ENCODE results near the gene CUBN. TPM values are rescaled to one million over a fixed set of nuclear protein-coding genes. Genes with fewer than 3 reads are reported as not detected.

Gene CUBN
- total and polyA plus RNA-seq, 9 of the 15 experiments (the other 6 are each of a cell fraction or from before 2014, with no cell fraction given) = 0.04 to 0.33 (median 0.09) TPM

DNA sequence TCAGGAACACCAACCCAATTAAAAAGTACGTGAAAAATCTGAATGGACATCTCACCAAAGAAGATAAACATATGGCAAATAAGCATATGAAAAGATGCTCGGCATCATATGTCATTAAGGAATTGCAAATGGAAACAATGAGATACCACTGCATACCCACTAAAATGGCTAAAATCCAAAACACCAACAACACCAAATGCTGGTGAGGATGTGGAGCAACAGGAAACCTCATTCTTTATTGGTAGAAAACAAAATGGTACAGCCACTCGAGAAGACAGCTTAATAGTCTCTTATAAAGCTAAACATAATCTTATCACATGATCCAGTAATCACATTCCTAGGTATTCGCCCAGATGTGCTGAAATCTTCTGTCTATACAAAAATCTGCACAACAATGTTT, 325.5 kb downstream of the CUBN start:
- FAIRE-seq = no peak

GRCh38 chr10:16803464-16803863, 326.1 kb downstream of the CUBN start:
- POLR2A ChIA-PET = interaction anchor here (0.6 kb wide), 1 partner anchor 11 kb away, joined by 3 read pairs; no protein-coding TSS in a partner anchor
- 0 out of 3 replicates have a peak, but pooled peaks cover 4% of the 10 kb centered on the region for H3K79me2 ChIP-seq (ENCODE audit: control insufficient read depth, insufficient read depth, low read length)
- intact Hi-C loops (cut with micrococcal nuclease) = no loop called here

More for the DNA sequence above, 325.5 kb downstream of the CUBN start:
- Histone ChIP-seq H3K79me2 (ENCODE audit: control insufficient read depth, insufficient read depth, low read length) (0 out of 3 replicates have a peak, but pooled peaks cover 4% of the 10 kb centered on the region), H3K4me1 (replicated peaks in 1 of 2; ENCODE audit: control insufficient read depth in 2 of 2, insufficient read depth in 2 of 2, low read length in 2 of 2) (no peaks in the 10 kb centered on the region), H3K27ac (ENCODE audit: extremely low read depth, low read depth, low read length) (no peak overlapping the region), H3K27me3 (ENCODE audit: control insufficient read depth in 2 of 2, insufficient read depth in 2 of 2, low read length in 2 of 2) (no peaks in the 10 kb centered on the region), H3K36me3 (ENCODE audit: control insufficient read depth, insufficient read depth, low read length) (no peaks in the 10 kb centered on the region), H4K20me1 (replicated peaks; ENCODE audit: control insufficient read depth, insufficient read depth, low read length) (no peaks in the 10 kb centered on the region), H3K4me2 (ENCODE audit: insufficient read depth, low read length) (no peak overlapping the region), H3K9me3 (replicated peaks; ENCODE audit: control insufficient read depth, insufficient read depth, low read depth, low read length) (no peaks in the 10 kb centered on the region), H3K4me3 (no peak overlapping the region), H3K9ac (ENCODE audit: insufficient read depth in 1 of 2, low read depth in 2 of 2, low read length in 2 of 2) (no peak overlapping the region), H2AFZ (ENCODE audit: low read depth, low read length) (no peak overlapping the region), H3K9me1 (ENCODE audit: control insufficient read depth, insufficient read depth, low read length) (no peaks in the 10 kb centered on the region)
- DNase-seq (ENCODE audit: extremely low read depth in 1 of 4, low spot score in 3 of 4) (no peak), ATAC-seq (no peak)
- in situ Hi-C loops (cut with MboI) (loop anchor here (25.0 kb wide), 1 partner anchor 917 kb away; no protein-coding TSS in a partner anchor), intact Hi-C loops (cut with micrococcal nuclease) (no loop called here)
- POLR2A ChIA-PET = interaction anchor here (1.0 kb wide), 1 partner anchor 13 kb away, joined by 3 read pairs; the partner anchor contains the start of gene RSU1
- CTCF ChIA-PET (ENCODE audit: low intra/inter-chr PET ratio) = no interaction called here
- 44% methylated on average over 4 of the region's 4 CpGs for WGBS (ENCODE audit: insufficient coverage, low coverage, missing lambda C conversion rate)
- TF ChIP-seq RBM25 (IDR thresholded peaks at IDR 0.05; ENCODE audit: low read depth, low read length, severe bottlenecking) (peak; percentile 95), RBM17 (IDR thresholded peaks at IDR 0.05; ENCODE audit: borderline replicate concordance, low read depth, low read length) (no peak)
- no TSS peak for BruUV-seq (replicated peaks)

More at GRCh38 chr10:16803464-16803863, 326.1 kb downstream of the CUBN start:
- Histone ChIP-seq H2AFZ (ENCODE audit: low read depth, low read length) (no peak overlapping the region), H3K9me3 (replicated peaks; ENCODE audit: control insufficient read depth, insufficient read depth, low read depth, low read length) (no peaks in the 10 kb centered on the region), H3K36me3 (ENCODE audit: control insufficient read depth, insufficient read depth, low read length) (no peaks in the 10 kb centered on the region), H3K9me1 (ENCODE audit: control insufficient read depth, insufficient read depth, low read length) (no peaks in the 10 kb centered on the region), H3K27me3 (ENCODE audit: control insufficient read depth in 2 of 2, insufficient read depth in 2 of 2, low read length in 2 of 2) (no peaks in the 10 kb centered on the region), H3K4me2 (ENCODE audit: insufficient read depth, low read length) (no peak overlapping the region), H3K4me1 (replicated peaks in 1 of 2; ENCODE audit: control insufficient read depth in 2 of 2, insufficient read depth in 2 of 2, low read length in 2 of 2) (no peaks in the 10 kb centered on the region), H3K9ac (ENCODE audit: insufficient read depth in 1 of 2, low read depth in 2 of 2, low read length in 2 of 2) (no peak overlapping the region), H4K20me1 (replicated peaks; ENCODE audit: control insufficient read depth, insufficient read depth, low read length) (no peaks in the 10 kb centered on the region), H3K4me3 (no peak overlapping the region), H3K27ac (ENCODE audit: extremely low read depth, low read depth, low read length) (no peak overlapping the region)
- CTCF ChIA-PET (ENCODE audit: low intra/inter-chr PET ratio) = no interaction called here
- WGBS (ENCODE audit: insufficient coverage, low coverage, missing lambda C conversion rate) = 8% methylated on average over 2 of the region's 2 CpGs
- in situ Hi-C loops (cut with MboI) = loop anchor here (25.0 kb wide), 1 partner anchor 916 kb away; no protein-coding TSS in a partner anchor
- TF ChIP-seq KLF16 (IDR thresholded peaks at IDR 0.05) = no peak
- no peak for TF ChIP-seq ZKSCAN8 (CRISPR knock-in tag; IDR thresholded peaks at IDR 0.05)
- no peak for TF ChIP-seq ZNF347 (CRISPR knock-in tag; IDR thresholded peaks at IDR 0.05; ENCODE audit: low read depth)
- TF ChIP-seq GATA2 (CRISPR knock-in tag; IDR thresholded peaks at IDR 0.05) = no peak
- no peak for TF ChIP-seq SRSF9 (IDR thresholded peaks at IDR 0.05; ENCODE audit: borderline replicate concordance, low read depth, low read length)
- no peak for TF ChIP-seq HSF4 (CRISPR knock-in tag; IDR thresholded peaks at IDR 0.05; ENCODE audit: borderline replicate concordance)
- no peak for TF ChIP-seq NEUROD1 (IDR thresholded peaks at IDR 0.05; ENCODE audit: borderline replicate concordance, low read depth, low read length, partially characterized antibody)
- TF ChIP-seq FIP1L1 (IDR thresholded peaks at IDR 0.05; ENCODE audit: low read depth, low read length, poor library complexity, severe bottlenecking) = no peak
- no peak for TF ChIP-seq ZNF274 (IDR thresholded peaks at IDR 0.05; ENCODE audit: borderline replicate concordance, low read depth, low read length)
- TF ChIP-seq, protein P1, sequence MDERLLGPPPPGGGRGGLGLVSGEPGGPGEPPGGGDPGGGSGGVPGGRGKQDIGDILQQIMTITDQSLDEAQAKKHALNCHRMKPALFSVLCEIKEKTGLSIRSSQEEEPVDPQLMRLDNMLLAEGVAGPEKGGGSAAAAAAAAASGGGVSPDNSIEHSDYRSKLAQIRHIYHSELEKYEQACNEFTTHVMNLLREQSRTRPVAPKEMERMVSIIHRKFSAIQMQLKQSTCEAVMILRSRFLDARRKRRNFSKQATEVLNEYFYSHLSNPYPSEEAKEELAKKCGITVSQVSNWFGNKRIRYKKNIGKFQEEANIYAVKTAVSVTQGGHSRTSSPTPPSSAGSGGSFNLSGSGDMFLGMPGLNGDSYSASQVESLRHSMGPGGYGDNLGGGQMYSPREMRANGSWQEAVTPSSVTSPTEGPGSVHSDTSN (CRISPR knock-in tag; IDR thresholded peaks at IDR 0.05; ENCODE audit: low read depth) = no peak
- TF ChIP-seq, protein P1 (tag; conservative IDR thresholded peaks at IDR 0.05; ENCODE audit: low read depth) = no peak
- no peak for TF ChIP-seq FOXJ2 (tag; IDR thresholded peaks at IDR 0.05)
- ATAC-seq (no peak), FAIRE-seq (no peak), DNase-seq (ENCODE audit: extremely low read depth in 1 of 4, low spot score in 3 of 4) (no peak)
- BruUV-seq (replicated peaks) = no TSS peak

Measured in K562 (cell line).